GM13976 (cell line): ENCODE results near the gene HTT.

Source experiments
- DNase-seq: peaks from one replicate; pipeline ENCODE4 v3.0.0; 2012; ENCODE audit warnings: low spot score
- CTCF ChIP-seq: IDR thresholded peaks from 2 replicates; pipeline ENCODE4 v1.5.1; 2012; ENCODE audit warnings: borderline replicate concordance, mild to moderate bottlenecking; ENCODE audit not compliant: insufficient read depth; ENCODE audit errors: extremely low read depth, missing control alignments, control extremely low read depth
- in situ Hi-C: fragments of 300-500 bp; cut with MboI; formaldehyde crosslinking; loops from one replicate; pipeline ENCODE4 v1.12.0; 2022; ENCODE audit warnings: low sequenced_read_pairs, mixed read lengths, inconsistent platforms; ENCODE audit not compliant: unreplicated experiment

The HTT gene

DNA sequence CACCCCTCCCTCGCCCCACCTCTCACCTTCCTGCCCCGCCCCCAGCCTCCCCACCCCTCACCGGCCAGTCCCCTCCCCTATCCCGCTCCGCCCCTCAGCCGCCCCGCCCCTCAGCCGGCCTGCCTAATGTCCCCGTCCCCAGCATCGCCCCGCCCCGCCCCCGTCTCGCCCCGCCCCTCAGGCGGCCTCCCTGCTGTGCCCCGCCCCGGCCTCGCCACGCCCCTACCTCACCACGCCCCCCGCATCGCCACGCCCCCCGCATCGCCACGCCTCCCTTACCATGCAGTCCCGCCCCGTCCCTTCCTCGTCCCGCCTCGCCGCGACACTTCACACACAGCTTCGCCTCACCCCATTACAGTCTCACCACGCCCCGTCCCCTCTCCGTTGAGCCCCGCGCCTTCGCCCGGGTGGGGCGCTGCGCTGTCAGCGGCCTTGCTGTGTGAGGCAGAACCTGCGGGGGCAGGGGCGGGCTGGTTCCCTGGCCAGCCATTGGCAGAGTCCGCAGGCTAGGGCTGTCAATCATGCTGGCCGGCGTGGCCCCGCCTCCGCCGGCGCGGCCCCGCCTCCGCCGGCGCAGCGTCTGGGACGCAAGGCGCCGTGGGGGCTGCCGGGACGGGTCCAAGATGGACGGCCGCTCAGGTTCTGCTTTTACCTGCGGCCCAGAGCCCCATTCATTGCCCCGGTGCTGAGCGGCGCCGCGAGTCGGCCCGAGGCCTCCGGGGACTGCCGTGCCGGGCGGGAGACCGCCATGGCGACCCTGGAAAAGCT is at the start of gene HTT, which contains the start of gene HTT-AS:
Gene HTT (plus strand): TSS at position 604 of the 768 bp plus-strand sequence. CDS start 145 bp downstream, at position 749.
Gene HTT-AS (minus strand): TSS at position 461 of the 768 bp plus-strand sequence.
- in situ Hi-C loops, result no loop called here
- peak; percentile 98 for DNase-seq
- no peak for TF ChIP-seq CTCF

GRCh38 chr4:3025881-3026280 is 48.6 kb upstream of the HTT start:
- no peak for DNase-seq
- no peak for TF ChIP-seq CTCF
- in situ Hi-C loops, result no loop called here

DNA sequence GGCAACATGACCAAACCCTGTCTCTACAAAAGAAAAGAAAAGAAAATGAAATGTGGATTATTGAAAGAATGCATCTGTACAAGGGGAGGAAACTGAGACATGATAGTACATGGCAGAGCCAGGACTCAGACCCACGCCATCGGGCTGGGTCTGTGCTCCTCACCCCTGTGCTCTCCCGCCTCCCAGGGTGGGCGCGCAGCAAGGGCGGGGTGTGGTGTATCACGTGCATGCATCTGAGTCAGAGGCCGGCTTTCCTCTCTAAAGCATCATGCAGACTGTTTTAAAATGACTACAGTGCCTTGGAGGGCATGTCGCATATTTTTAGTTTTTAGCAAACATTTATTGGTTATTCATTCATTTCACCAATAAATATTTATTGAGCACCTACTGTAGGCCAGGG is 47.9 kb upstream of the HTT start:
- in situ Hi-C loops, result no loop called here
- DNase-seq, result no peak
- no peak for TF ChIP-seq CTCF

DNA sequence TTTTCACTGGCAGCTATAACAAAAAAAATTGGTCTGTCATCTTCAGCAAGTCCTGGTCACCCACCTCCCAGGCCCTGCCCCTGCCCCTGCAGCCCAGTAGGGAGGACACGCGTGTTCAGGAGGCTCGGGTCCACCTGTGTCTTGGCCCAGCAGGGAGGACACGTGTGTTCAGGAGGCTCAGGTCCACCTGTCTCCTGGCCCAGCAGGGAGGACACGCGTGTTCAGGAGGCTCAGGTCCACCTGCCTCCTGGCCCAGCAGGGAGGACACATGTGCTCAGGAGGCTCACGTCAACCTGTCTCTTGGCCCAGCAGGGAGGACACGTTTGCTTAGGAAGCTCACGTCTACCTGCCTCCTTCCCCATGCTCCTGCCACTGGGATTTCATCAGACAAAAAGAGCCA is 45.0 kb upstream of the HTT start:
- TF ChIP-seq CTCF, result no peak
- no peak for DNase-seq
- in situ Hi-C loops, result no loop called here

- in situ Hi-C loops, result loop anchor here (10.0 kb wide), 1 partner anchor 56 kb away; no protein-coding TSS in a partner anchor
- no peak for DNase-seq
Observed at GRCh38 chr4:3030566-3031356, 43.7 kb upstream of the HTT start.

More at GRCh38 chr4:3030566-3031356, 43.7 kb upstream of the HTT start:
- TF ChIP-seq CTCF, result no peak
